ENCODE data around the gene CCK. TPM values are rescaled to one million over a fixed set of nuclear protein-coding genes. Genes with fewer than 3 reads are reported as not detected.

Gene CCK
- polyA plus RNA-seq, 3 donors = not detected

DNA sequence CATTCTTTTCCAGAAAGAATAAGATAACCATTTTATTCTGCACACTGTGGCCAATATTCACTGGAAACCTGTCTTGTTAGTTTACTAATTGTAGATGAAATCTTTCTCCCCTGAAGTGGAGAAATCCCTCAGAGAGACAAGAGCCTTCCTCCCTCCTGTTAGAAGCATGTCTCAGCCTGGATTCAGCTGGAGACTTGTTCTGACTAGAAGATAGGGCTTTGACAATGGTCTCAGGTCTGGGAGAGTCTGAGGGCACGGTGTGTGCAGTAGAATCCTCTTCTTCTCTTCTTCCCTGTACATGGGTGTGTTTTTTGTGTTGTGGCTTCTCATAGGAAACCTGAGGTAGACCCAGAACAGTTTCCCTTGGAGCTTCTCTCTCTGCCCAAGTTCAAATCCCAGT is 19.9 kb downstream of the CCK start:
- no peak overlapping the region for H3K27ac ChIP-seq (ENCODE audit: low read depth in 1 of 2, low read length in 2 of 2)
- Mint-ChIP-seq H3K36me3 (no peaks in the 10 kb centered on the region), H3K27ac (no peak overlapping the region), H3K4me1 (peaks cover 3% of the 10 kb centered on the region), H3K9me3 (peaks cover 0 to 4% (median 0%) of the 10 kb centered on the region in 7 donors), H3K27me3 (ENCODE audit: low read depth in 3 of 3) (peaks cover 9 to 15% (median 12%) of the 10 kb centered on the region in 3 donors), H3K4me3 (no peak overlapping the region)
- TF ChIP-seq, protein P1, sequence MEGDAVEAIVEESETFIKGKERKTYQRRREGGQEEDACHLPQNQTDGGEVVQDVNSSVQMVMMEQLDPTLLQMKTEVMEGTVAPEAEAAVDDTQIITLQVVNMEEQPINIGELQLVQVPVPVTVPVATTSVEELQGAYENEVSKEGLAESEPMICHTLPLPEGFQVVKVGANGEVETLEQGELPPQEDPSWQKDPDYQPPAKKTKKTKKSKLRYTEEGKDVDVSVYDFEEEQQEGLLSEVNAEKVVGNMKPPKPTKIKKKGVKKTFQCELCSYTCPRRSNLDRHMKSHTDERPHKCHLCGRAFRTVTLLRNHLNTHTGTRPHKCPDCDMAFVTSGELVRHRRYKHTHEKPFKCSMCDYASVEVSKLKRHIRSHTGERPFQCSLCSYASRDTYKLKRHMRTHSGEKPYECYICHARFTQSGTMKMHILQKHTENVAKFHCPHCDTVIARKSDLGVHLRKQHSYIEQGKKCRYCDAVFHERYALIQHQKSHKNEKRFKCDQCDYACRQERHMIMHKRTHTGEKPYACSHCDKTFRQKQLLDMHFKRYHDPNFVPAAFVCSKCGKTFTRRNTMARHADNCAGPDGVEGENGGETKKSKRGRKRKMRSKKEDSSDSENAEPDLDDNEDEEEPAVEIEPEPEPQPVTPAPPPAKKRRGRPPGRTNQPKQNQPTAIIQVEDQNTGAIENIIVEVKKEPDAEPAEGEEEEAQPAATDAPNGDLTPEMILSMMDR (IDR thresholded peaks at IDR 0.05) = no peak
- intact Hi-C loops (cut with micrococcal nuclease) = loop anchor here (5.0 to 10.0 kb wide), 2 partner anchors 196 to 299 kb away; no protein-coding TSS in a partner anchor
- no peak overlapping the region for H2AFZ ChIP-seq (ENCODE audit: insufficient read depth, low read depth, low read length, poor library complexity, severe bottlenecking)
- no peaks in the 10 kb centered on the region for H3K4me1 ChIP-seq (ENCODE audit: control insufficient read depth in 1 of 2, insufficient read depth in 2 of 2, low read length in 2 of 2)
- H3K36me3 ChIP-seq (replicated peaks in 1 of 2; ENCODE audit: control insufficient read depth in 1 of 2, insufficient read depth in 2 of 2, low read length in 2 of 2) = no peaks in the 10 kb centered on the region
- no peak overlapping the region for H3K9ac ChIP-seq (ENCODE audit: insufficient read depth, low read length, poor library complexity, severe bottlenecking)
- peaks cover 2 to 5% of the 10 kb centered on the region in 2 donors for H3K27me3 ChIP-seq (ENCODE audit: control insufficient read depth in 2 of 2, insufficient read depth in 2 of 2, low read length in 2 of 2)
- DNase-seq = no peak
- no CpG with 5 or more reads among the region's 1 CpG for WGBS (ENCODE audit: insufficient coverage)
- no peaks in the 10 kb centered on the region for H4K20me1 ChIP-seq (ENCODE audit: insufficient read depth, low read length)
- H3K4me2 ChIP-seq (replicated peaks; ENCODE audit: extremely low read depth, low read length, poor library complexity, severe bottlenecking) = no peak overlapping the region
- no peaks in the 10 kb centered on the region for H3K9me3 ChIP-seq (replicated peaks in 1 of 2; ENCODE audit: control insufficient read depth in 1 of 2, insufficient read depth in 1 of 2, low read length in 2 of 2)
- no peak overlapping the region for H3K4me3 ChIP-seq (replicated peaks in 1 of 3; ENCODE audit: low read depth in 2 of 3, low read length in 3 of 3)
- no peaks in the 10 kb centered on the region for H3K79me2 ChIP-seq (ENCODE audit: insufficient read depth, low read length)

DNA sequence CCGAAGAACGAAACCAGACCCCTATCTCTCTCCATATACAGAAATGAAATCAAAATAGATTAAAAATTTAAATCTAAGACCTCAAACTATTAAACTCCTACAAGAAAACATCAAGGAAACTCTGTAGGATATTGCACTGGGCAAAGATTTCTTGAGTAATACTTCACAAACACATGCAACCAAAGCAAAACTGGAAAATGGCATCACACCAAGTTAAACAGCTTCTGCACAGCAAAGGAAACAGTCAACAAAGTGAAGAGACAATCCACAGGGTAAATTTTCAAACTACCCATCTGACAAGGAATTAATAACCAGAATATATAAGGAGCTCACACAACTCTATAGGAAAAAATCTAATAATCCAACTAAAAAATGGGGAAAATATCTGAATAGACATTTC is 29.4 kb downstream of the CCK start:
- H3K27me3 Mint-ChIP-seq (ENCODE audit: low read depth in 3 of 3) = peaks cover 3 to 13% (median 11%) of the 10 kb centered on the region in 3 donors
- no peak overlapping the region for H3K27ac ChIP-seq (ENCODE audit: low read depth in 1 of 2, low read length in 2 of 2)
- no CpG with 5 or more reads among the region's 2 CpGs for WGBS (ENCODE audit: insufficient coverage)
- DNase-seq = no peak
- no peaks in the 10 kb centered on the region for H3K79me2 ChIP-seq (ENCODE audit: insufficient read depth, low read length)
- H3K9ac ChIP-seq (ENCODE audit: insufficient read depth, low read length, poor library complexity, severe bottlenecking) = no peak overlapping the region
- H3K36me3 ChIP-seq (replicated peaks in 1 of 2; ENCODE audit: control insufficient read depth in 1 of 2, insufficient read depth in 2 of 2, low read length in 2 of 2) = no peaks in the 10 kb centered on the region
- H3K9me3 Mint-ChIP-seq = peaks cover 12 to 28% (median 20%) of the 10 kb centered on the region in 7 donors
- no peak overlapping the region for H3K4me2 ChIP-seq (replicated peaks; ENCODE audit: extremely low read depth, low read length, poor library complexity, severe bottlenecking)
- no peak overlapping the region for H3K4me3 Mint-ChIP-seq
- H4K20me1 ChIP-seq (ENCODE audit: insufficient read depth, low read length) = no peaks in the 10 kb centered on the region
- no peaks in the 10 kb centered on the region for H3K36me3 Mint-ChIP-seq
- H3K4me3 ChIP-seq (replicated peaks in 1 of 3; ENCODE audit: low read depth in 2 of 3, low read length in 3 of 3) = no peak overlapping the region
- intact Hi-C loops (cut with micrococcal nuclease) = no loop called here
- no peaks in the 10 kb centered on the region for H3K4me1 Mint-ChIP-seq
- peaks cover 10 to 15% of the 10 kb centered on the region in 2 donors for H3K9me3 ChIP-seq (replicated peaks in 1 of 2; ENCODE audit: control insufficient read depth in 1 of 2, insufficient read depth in 1 of 2, low read length in 2 of 2)
- no peak overlapping the region for H3K27ac Mint-ChIP-seq
- no peaks in the 10 kb centered on the region for H3K27me3 ChIP-seq (ENCODE audit: control insufficient read depth in 2 of 2, insufficient read depth in 2 of 2, low read length in 2 of 2)
- TF ChIP-seq, protein P1 (IDR thresholded peaks at IDR 0.05) = no peak
- H2AFZ ChIP-seq (ENCODE audit: insufficient read depth, low read depth, low read length, poor library complexity, severe bottlenecking) = no peak overlapping the region
- H3K4me1 ChIP-seq (ENCODE audit: control insufficient read depth in 1 of 2, insufficient read depth in 2 of 2, low read length in 2 of 2) = no peaks in the 10 kb centered on the region
